Stimulated activated naive CD4-positive, alpha-beta T cell treated with Interleukin-2 at 50 U/mL for 16 hours (primary cell): Measurements from ENCODE around the gene CLASP1.
"Not testable (repeated sequence)": the region's sequence is repeated elsewhere in the genome, so short reads cannot be mapped to it uniquely, and the experiment has no call there.

Experiments used
- DNase-seq: peaks from one replicate; lab custom pipeline; 2025; lab: John Stamatoyannopoulos, UW

Gene CLASP1

GRCh38 chr2:121419081-121419699 is 230.1 kb downstream of the CLASP1 start:
- no peak for DNase-seq

DNA sequence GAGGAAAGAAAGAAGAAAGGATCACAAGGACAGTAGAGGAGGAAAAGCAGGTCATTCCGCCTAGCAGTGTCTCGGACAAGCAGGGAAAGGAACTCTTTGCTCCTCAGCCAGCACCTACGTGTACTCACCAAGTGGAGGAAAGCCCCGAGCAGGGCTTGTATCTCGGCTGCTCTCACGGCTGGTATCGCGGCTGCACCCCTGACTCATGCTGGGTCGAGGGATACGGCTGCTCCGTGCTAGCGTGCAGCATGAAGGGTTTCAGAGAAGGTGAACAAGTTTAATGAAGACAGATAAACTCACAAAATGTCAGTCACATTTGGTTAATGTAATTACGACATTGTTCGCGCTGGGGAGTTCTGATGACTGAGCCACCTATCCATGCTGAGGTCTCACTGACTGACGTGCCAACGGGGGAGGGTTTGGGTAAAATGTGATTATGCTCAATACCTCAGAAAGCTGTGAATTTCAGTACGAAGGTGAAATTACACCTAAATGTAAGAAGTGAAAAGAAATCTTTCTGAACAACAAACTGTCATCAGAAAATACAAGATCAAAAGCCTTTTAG is 230.7 kb downstream of the CLASP1 start:
- no peak for DNase-seq

- DNase-seq = no peak
Measured at GRCh38 chr2:121417826-121418225, 231.4 kb downstream of the CLASP1 start.

- DNase-seq = no peak
Measured at GRCh38 chr2:121415727-121416126, 233.5 kb downstream of the CLASP1 start.

DNA sequence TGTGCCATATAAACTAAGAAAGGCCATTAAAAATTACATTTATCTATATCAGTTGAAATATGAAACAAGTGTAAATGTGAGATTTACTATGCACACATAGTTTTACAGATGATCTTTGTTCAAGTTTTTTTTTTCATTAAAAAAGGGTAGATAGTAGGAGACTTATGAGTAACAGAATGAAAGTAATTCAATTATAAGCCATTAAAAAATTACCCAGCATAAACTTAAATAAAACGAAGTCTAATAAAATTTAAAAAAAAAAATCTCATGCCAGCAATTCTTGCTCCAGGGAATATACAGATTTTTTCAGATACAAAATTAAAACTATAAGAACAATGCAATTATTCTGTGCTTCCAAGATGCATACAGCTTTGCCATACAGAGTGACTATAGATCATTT is 236.9 kb downstream of the CLASP1 start:
- DNase-seq = no peak

- DNase-seq = no peak
Measured at GRCh38 chr2:121409966-121410365, 239.3 kb downstream of the CLASP1 start.

DNA sequence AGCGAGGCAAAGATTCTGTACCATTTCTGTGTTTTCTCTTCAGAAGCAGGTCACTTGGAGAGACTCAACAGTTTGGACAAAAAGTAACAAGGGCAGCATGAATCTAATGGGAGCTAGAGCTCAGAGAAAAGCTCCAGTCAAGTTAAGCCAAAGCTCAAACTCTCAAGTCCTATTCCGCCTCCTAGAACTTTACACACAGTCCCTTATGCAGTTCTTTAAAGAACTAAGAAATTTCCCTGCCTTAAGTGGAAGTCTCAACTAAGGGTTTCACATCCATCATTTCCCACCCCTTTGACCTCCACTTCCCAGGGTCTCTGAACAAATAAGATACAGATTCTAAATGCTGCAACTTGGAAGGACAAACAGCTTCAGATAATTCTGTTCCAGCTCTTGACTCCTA is 239.9 kb downstream of the CLASP1 start:
- DNase-seq = no peak

DNA sequence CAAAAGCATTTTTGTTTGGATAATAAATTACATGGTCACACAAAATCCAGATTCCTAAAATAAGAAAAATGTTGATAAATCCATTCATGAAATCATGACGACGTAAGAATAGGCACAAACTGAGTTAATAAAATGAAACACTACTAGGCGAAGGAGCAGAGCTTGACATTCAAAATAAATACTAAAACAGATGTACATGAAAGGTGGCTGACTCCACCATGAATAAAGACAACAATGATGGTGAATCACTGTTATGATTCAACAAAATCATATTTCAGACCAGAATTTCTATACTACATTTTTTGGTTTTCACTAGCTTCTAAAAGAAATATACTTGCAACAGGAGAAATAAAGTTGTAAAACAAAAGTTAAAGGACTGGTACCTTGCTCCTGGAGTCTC is 240.6 kb downstream of the CLASP1 start:
- no peak for DNase-seq

DNA sequence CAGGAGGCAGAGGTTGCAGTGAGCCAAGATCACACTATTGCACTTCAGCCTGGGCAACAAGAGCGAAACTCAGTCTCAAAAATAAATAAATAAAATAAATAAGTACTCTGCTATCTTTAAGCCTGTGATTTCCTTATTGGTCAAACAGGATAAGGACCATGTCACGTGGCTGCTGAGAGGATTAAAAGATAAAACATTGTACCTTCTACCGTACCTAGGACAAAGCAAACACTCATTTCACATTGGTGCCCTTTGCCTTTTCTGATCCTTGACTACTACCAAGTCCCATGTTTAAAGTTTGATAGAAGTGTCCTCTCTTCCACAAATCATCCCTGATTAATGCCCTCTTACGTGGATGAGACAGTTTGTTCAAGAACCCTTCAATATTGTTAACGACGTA is 244.0 kb downstream of the CLASP1 start:
- DNase-seq = no peak

DNA sequence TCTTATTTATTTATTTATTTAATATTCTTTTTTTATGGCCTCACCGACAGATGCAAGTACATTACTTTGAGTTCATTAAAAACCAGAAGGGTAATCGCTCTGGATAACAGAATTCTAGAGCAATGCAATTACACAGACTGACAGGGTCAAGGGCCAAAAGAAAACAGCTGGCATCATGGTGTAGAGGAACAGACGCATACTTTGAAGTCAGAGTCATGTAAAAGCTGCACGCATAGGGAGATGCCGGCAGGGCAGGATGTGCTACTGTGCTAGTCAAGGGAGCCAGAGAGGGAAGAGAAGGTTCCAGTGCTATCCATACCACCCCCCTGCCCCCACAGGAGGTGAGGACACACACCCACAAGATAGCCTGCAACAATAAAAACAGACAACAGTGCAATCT is 249.1 kb downstream of the CLASP1 start:
- no peak for DNase-seq

GRCh38 chr2:121398853-121399252 is 250.4 kb downstream of the CLASP1 start:
- no peak for DNase-seq

GRCh38 chr2:121390082-121390692 is 259.1 kb downstream of the CLASP1 start:
- DNase-seq = no peak

- no peak for DNase-seq
Measured at GRCh38 chr2:121388371-121388770, 260.9 kb downstream of the CLASP1 start.

DNA sequence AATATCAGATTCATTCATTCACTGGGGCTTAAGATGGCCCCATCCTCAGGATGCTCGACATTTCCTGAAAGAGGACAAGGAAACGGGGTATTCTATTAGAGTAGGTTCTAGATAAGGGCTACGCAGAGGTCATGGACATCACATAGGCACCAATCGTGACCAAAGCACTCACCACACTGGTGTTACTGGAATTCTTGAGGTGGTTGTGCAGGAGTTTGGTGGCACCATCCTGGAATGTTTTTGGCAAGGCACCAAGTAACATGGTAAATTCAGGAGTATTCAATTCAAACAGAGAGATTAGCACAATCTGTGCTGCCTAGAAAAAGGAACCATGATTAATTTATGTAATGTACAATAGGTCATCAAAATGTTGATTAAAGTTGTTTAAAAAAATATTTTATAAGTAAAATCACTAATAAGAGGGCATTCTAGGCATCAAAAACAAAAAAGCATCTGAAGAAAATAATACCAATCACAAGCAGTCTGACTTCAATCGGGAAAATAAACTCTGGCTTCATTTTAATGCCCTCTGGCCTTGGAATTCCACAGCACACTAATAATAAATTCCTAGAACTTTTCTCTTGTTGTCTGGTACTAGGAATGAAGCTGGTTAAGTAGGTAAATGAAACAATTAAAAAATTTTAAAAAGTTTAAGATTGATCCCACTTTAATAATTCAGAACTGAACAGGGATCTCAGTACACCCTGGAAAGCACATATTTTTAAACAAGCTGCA is 261.5 kb downstream of the CLASP1 start:
- DNase-seq = no peak

DNA sequence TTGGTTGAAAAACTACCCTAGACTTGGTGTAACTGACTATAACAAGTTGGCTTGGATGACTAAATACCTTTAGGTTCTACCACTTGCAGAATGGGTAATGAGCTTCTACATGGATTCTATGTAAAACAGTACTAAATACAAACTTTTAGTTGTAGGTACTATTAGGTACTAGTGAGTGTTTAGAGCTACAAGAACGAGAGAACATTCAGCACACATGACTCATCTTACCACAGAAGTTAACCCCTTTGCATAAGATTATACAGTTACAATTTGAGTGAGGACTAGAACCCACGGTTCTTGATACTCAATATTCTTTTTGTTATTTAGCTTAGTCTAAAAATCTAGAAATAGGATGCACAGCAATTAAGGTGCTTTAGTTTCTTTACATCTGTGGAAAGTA is 262.6 kb downstream of the CLASP1 start:
- no peak for DNase-seq

DNA sequence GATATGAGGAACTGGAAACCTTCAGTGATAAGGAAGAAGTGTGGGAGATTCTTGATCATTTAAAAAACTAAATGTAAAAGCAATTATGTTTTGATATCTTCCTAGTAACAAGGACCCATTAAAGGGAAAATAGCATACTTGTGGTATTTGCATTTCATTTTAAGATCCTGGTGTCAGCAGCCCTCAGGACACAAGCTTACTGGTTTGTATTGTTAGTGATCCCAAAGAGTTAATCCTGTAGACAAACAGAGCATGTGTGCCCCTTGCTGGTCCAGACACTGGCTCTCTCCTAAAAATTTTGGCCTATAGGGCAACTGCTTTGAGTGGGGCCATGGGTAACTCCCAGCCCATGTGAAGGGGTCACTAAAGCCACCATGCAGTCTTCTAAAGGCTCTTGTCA is 263.2 kb downstream of the CLASP1 start:
- DNase-seq = no peak

DNA sequence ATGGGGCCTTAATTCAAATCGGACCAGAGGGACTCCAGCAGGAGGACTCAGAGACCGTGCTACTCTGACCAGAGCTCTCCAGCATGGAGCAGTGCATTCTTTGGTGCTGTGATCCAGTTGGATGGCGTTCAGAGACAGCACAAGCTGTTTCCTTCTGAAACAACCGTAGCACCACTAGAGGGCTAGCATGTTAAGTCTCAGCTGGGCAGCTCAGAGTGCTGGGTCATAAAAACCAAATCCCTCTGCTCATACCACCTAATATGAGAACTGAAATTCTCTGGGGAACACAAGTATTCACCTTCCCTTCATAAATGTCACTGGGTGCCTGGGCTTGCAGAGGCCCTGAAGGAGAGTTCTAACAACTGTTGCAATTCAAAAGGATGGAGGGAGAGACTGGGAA is 266.5 kb downstream of the CLASP1 start:
- no peak for DNase-seq

DNA sequence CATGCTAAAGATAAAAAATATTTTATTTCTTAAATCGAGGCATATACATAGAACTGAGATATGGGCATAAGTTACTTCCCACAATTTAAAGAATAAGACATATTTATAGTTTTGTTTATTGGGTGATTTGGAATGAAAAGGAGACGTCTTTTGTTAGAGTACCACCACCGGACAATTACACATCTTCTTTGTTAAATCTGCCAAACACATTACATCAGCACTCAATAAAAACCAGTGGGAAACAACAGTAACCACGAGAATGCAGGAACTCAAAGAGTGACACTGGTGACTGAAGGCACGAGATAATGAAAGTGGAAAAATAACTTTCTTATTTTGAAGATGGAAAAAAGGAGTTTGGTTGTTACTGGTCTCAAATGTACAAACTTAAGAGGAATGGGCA is 271.6 kb downstream of the CLASP1 start:
- no peak for DNase-seq

DNA sequence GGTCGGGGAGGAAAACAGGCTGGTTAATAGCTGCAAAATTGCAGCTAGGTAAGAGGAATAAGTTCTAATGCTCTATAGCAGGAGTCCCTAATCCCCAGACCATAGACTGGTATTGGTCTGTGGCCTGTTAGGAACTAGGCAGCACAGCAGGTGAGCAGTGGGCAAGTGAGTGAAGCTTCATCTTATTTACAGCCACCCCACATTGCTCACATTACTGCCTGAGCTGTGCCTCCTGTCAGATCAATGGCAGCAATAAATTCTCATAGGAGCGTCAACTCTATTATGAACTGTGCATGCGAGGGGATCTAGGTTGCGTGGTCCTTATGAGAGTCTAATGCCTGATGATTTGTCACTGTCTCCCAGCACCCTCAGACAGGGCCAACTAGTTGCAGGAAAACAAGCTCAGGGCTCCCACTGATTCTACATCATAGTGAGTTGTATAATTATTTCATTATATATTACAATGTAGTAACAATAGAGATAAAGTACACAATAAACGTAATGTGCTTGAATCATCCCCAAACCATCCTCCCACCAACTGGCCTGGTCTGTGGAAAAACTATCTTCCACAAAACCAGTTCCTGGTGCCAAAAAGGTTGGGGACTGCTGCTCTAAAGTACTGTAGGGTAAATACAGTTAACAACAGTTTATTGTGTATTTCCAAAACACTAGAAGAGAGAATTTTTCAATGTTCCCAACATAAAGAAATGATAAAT is 272.6 kb downstream of the CLASP1 start:
- DNase-seq = no peak

- no peak for DNase-seq
Measured at GRCh38 chr2:121375621-121376159, 273.6 kb downstream of the CLASP1 start.

GRCh38 chr2:121374412-121375075 is 274.7 kb downstream of the CLASP1 start:
- DNase-seq = not testable (repeated sequence)
